Retinal pigment epithelial cell (primary cell): ENCODE data around the gene IMPDH2.
"Not testable (repeated sequence)": the region's sequence is repeated elsewhere in the genome, so short reads cannot be mapped to it uniquely, and the experiment has no call there.

ENCODE experiments used
- DNase-seq: peaks from one replicate; pipeline ENCODE4 v3.0.0-alpha.2; 2010; ENCODE audit warnings: low read depth
- H3K4me3 ChIP-seq: 2 replicates; pipeline ENCODE4 v1.5.1; 2011; ENCODE audit warnings: mild to moderate bottlenecking, low read length, control low read depth, moderate library complexity
- TF ChIP-seq, protein P1 (sequence below): conservative IDR thresholded peaks from 2 replicates; pipeline ENCODE4 v1.5.1; 2011; ENCODE audit warnings: low read depth, low read length, control low read depth, inconsistent platforms

Gene IMPDH2

DNA sequence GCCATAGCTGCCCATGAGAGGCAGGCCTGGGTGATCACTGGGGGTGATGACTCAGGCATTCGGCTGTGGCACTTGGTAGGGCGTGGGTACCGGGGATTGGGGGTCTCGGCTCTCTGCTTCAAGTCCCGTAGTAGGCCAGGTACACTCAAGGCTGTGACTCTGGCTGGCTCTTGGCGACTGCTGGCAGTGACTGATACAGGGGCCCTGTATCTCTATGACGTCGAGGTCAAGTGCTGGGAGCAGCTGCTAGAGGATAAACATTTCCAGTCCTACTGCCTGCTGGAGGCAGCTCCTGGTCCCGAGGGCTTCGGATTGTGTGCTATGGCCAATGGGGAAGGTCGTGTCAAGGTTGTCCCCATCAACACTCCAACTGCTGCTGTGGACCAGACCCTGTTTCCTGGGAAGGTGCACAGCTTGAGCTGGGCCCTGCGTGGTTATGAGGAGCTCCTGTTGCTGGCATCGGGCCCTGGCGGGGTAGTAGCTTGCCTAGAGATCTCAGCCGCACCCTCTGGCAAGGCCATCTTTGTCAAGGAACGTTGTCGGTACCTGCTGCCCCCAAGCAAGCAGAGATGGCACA is 16.7 kb downstream of the IMPDH2 start:
- TF ChIP-seq, protein P1, sequence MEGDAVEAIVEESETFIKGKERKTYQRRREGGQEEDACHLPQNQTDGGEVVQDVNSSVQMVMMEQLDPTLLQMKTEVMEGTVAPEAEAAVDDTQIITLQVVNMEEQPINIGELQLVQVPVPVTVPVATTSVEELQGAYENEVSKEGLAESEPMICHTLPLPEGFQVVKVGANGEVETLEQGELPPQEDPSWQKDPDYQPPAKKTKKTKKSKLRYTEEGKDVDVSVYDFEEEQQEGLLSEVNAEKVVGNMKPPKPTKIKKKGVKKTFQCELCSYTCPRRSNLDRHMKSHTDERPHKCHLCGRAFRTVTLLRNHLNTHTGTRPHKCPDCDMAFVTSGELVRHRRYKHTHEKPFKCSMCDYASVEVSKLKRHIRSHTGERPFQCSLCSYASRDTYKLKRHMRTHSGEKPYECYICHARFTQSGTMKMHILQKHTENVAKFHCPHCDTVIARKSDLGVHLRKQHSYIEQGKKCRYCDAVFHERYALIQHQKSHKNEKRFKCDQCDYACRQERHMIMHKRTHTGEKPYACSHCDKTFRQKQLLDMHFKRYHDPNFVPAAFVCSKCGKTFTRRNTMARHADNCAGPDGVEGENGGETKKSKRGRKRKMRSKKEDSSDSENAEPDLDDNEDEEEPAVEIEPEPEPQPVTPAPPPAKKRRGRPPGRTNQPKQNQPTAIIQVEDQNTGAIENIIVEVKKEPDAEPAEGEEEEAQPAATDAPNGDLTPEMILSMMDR = no peak

GRCh38 chr3:49009396-49009795 is 19.8 kb downstream of the IMPDH2 start:
- H3K4me3 ChIP-seq = no peak overlapping the region
- DNase-seq = no peak
- TF ChIP-seq, protein P1 = no peak

More for the DNA sequence above, 16.7 kb downstream of the IMPDH2 start:
- H3K4me3 ChIP-seq = no peak overlapping the region
- no peak for DNase-seq

DNA sequence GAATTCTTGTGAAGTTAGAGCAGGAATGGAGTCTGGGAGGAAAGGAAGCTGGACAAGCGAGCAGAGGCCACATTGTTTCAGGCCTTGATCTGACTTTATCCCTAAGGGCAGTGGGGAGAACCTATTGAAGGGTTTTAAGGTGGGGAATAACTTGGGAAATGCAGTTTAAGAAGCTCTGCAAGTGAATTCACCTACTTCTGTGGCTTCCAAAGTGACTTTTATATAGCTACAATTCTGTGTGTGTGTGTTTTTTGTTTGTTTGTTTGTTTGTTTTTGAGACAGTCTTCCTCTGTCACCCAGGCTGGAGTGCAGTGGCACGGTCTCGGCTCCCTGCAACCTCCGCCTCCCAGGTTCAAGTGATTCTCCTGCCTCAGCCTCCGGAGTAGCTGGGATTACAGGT is 20.6 kb downstream of the IMPDH2 start:
- not testable (repeated sequence) for DNase-seq
- H3K4me3 ChIP-seq = peak overlapping the region; percentile 76

GRCh38 chr3:49007771-49008528 is 21.2 kb downstream of the IMPDH2 start:
- TF ChIP-seq, protein P1 = no peak
- no peak for DNase-seq
- peak overlapping the region; percentile 76 for H3K4me3 ChIP-seq

- H3K4me3 ChIP-seq = peak within 1 kb of the TSS; percentile 76
- TF ChIP-seq, protein P1 = peak; percentile 51
Measured at GRCh38 chr3:49007068-49007770, 22.0 kb downstream of the IMPDH2 start, which contains the start of gene WDR6. TSS of gene WDR6 (plus strand) at chr3:49007391. CDS start at chr3:49007432, 41 bp downstream.

GRCh38 chr3:49006408-49007067 is 22.7 kb downstream of the IMPDH2 start:
- TF ChIP-seq, protein P1 = no peak
- peak; percentile 77 for DNase-seq
- peak overlapping the region; percentile 76 for H3K4me3 ChIP-seq

More at GRCh38 chr3:49007068-49007770, 22.0 kb downstream of the IMPDH2 start, which contains the start of gene WDR6:
- peak; percentile 94 for DNase-seq

DNA sequence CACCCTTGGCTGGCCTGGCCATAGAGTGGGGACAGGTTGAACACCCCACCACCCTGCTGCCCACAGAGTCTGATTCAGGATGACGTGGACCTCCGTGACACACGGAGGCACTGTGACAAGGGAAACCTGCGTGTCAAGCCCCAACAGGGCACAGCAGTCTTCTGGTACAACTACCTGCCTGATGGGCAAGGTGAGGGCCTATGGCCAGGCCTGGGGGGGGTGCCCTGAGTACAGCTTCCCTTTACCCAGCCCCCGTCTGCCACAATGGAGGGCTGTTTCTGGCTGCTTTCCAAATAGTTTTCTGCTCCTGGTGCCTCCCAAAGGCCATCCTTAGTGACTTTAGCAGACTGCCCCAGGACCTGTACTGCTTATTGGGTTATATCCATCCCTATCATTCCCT is 23.2 kb downstream of the IMPDH2 start:
- peak overlapping the region; percentile 76 for H3K4me3 ChIP-seq
- DNase-seq = no peak
- TF ChIP-seq, protein P1 = no peak
